Cardiac fibroblast (primary cell): Measurements from ENCODE around the gene ATP6V1C2.

Experiments used
- DNase-seq, 2 donors: peaks; one replicate each; pipeline versions ENCODE4 v3.0.0 to v3.0.0-alpha.2; 2010; ENCODE audit warnings: low read depth in 2 of 2
- H3K4me3 ChIP-seq, 2 donors: replicated peaks in 1 of 2; 1 replicate in 1 of 2; 2 replicates in 1 of 2; pipeline ENCODE4 v1.5.1; 2011; ENCODE audit warnings: low read depth in 2 of 2, low read length in 2 of 2, mild to moderate bottlenecking in 2 of 2, moderate library complexity in 1 of 2
- TF ChIP-seq, protein P1 (sequence below): IDR thresholded peaks from one replicate; pipeline ENCODE4 v1.5.1; 2011; ENCODE audit warnings: low read depth, mild to moderate bottlenecking, low read length, inconsistent platforms

The ATP6V1C2 gene

DNA sequence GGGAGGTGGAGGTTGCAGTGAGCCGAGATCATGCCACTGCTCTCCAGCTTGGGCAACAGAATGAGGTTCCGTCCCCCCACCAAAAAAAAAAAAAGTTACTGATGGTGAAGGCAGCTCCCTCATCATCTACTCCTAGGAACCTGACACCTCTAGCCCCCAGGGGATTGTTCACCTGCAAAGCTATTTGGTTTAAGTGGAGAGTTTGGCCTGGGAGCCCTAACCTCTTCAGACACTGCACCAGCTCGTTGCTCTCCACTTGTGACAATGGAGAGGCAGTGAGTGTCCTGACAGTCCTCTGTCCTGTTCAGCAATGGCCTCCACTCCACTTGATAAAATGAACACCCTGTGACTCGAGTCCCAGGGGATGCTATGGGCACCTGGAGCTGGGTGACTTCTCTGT is 43.5 kb downstream of the ATP6V1C2 start:
- DNase-seq = no peak
- TF ChIP-seq, protein P1, sequence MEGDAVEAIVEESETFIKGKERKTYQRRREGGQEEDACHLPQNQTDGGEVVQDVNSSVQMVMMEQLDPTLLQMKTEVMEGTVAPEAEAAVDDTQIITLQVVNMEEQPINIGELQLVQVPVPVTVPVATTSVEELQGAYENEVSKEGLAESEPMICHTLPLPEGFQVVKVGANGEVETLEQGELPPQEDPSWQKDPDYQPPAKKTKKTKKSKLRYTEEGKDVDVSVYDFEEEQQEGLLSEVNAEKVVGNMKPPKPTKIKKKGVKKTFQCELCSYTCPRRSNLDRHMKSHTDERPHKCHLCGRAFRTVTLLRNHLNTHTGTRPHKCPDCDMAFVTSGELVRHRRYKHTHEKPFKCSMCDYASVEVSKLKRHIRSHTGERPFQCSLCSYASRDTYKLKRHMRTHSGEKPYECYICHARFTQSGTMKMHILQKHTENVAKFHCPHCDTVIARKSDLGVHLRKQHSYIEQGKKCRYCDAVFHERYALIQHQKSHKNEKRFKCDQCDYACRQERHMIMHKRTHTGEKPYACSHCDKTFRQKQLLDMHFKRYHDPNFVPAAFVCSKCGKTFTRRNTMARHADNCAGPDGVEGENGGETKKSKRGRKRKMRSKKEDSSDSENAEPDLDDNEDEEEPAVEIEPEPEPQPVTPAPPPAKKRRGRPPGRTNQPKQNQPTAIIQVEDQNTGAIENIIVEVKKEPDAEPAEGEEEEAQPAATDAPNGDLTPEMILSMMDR = no peak

DNA sequence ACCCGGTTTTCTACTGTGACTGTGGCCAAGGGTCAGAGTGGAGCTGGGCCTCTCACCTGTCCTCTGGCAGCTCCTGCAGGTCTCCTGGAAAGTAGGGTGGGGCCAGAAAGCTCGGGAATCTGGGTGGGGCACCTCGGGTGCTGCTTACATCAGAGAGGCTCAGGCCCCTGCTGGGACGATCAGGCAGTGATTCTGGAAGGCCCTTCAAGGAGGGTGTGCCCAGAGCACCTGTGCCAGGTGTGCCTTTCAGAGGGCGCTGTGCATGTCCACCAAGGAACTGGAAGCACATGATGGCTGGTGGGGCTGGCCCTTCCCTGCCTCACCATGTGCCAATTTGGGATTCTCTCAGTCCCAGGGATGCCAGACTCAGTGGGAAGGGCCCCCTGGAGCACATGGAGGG is 44.0 kb downstream of the ATP6V1C2 start:
- no peak for DNase-seq
- no peak overlapping the region for H3K4me3 ChIP-seq
- TF ChIP-seq, protein P1 = no peak

More for the DNA sequence above, 43.5 kb downstream of the ATP6V1C2 start:
- H3K4me3 ChIP-seq = no peak overlapping the region

DNA sequence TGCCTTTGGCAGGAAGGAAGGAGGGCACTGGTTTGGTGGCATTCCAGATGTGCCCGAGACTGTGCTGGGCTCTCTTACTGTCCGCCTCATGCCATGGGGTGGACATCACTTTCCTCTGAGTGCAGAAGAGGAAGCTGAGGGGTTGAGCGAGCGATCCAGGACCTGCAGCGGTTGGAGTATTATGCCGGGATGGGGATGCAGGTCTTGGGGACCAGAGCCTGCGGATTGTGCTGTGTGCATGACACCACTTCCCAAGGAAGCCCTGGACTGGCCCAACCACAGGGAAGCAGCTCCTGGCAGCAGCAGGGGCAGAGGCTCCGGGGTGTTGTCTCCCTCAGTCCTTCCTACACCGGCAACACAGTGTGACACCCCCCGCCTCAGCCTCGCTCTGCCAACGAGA is 44.5 kb downstream of the ATP6V1C2 start:
- TF ChIP-seq, protein P1 = no peak
- H3K4me3 ChIP-seq = no peak overlapping the region
- DNase-seq = no peak

DNA sequence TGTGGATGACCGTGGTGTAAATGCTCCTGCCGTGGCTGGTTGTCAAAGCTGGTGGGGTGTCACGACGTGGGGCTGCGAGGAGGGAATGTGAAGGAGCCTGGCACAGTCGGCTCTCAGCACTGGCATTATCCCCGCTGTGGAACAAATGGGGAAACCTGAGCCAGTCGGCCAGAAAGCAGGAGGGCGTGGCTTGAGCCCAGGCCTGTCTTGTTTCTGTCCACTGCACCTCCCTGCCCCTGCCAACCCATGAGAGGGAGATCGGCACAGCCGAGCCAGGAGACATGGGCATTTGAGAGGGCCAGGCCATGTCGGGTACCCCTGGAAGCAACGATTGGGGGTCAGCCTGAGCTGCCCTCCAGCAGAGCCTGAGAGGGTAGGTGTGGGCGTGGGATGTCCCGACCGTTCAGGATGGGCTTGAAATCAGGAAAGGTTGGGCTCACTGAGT is 46.7 kb downstream of the ATP6V1C2 start:
- DNase-seq = no peak
- TF ChIP-seq, protein P1 = no peak

DNA sequence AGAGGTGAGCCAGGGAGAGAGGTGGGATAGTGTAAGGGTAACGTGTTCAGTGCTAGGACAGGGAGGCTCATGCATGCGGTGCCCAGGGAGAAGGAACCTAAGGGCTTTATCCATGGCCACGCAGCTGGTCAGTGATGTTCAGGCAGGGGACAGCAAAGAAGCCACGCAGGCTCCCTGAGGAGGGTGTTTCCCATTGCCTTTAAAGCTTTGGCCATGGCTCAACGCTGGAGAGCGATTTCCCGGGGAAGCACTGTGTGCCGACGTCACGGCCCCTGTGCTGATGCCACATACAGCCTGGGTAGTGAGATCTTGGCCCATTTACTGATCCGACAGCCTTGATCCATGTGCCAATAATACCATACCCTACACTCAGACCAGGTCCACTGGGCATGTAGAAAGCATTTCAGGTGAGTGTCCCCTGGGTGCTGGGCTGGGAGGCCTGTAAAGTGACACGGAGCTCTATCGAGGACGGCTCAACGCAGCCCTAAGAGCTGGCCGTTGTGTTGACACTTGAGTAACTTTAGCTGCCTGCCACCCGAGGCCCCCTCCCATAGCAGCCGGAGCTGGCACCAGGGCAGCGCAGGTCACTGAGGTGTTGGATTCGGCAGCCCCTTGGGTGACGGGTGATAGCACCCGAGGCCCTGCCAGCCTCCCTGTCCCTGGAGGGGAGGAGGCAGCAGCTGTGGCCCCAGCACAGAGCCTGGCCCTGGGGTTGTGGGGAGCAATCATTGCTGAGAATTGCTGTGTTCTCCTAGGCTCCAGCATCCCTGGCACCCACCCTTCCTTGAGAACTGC is 49.7 kb downstream of the ATP6V1C2 start:
- TF ChIP-seq, protein P1 = no peak
- no peak for DNase-seq
- H3K4me3 ChIP-seq = no peak overlapping the region

More for the DNA sequence above, 46.7 kb downstream of the ATP6V1C2 start:
- H3K4me3 ChIP-seq = no peak overlapping the region

DNA sequence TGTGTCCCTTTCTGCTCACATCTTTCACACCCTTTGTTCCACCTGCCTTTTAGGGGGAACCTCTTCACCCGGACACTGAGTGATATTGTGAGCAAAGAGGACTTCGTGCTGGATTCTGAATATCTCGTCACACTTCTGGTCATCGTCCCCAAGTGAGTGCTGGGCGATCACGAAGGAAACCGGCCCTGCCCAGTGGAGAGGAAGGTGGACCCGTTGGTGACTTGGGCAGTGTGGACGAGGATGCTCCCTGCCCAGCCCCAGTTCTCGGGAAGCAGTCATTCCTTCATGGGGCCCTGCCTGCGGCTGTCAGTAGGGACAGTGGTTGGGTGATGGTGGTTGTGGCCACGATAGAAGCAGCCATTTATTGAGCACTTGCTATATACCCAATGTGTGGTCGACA is 50.4 kb downstream of the ATP6V1C2 start:
- no peak for DNase-seq
- H3K4me3 ChIP-seq = no peak overlapping the region
- TF ChIP-seq, protein P1 = no peak
